Eye (tissue), 1 donor: ENCODE measurements around the gene TOP3A.

ENCODE experiments used
- DNase-seq: peaks from one replicate; pipeline ENCODE4 v3.0.0-alpha.2; 2015

The TOP3A gene

GRCh38 chr17:18253947-18254821 lies 60.6 kb downstream of the TOP3A start:
- DNase-seq = no peak

DNA sequence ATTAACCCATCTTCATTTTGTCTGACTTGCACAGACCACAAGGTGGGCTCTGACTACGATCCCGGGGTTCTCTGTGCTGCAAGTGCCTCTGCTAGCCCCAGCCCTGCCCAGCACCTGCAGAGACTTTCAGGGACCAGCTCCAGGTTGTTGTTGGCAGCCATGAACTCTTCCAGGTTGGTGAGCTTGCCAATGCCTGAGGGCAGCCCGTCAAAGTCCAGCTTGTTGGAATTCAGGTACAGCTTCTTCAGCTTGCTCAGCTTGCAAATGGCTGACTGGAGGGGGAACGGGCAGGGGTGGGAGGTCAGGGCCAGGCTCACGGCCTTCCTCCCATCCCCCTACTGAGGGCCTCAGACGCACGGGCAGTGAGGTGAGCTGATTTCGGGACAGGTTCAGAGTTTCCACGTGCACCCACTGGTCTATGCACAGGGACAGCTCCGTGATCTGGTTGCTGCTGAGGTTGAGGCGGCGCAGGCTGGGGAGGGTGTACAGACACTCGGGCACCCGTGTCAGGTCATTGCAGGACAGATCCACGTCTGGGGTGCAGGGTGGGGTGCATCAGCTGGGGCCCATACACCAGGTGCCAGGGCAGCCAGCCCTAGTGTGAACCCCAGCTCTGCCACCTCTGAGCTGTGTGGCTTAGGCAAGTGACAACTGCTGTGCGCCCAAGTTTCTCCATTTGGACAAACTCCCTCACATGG lies 61.5 kb downstream of the TOP3A start:
- DNase-seq = no peak

GRCh38 chr17:18252160-18252559 lies 62.6 kb downstream of the TOP3A start:
- no peak for DNase-seq

GRCh38 chr17:18251204-18251603 lies 63.6 kb downstream of the TOP3A start:
- no peak for DNase-seq

DNA sequence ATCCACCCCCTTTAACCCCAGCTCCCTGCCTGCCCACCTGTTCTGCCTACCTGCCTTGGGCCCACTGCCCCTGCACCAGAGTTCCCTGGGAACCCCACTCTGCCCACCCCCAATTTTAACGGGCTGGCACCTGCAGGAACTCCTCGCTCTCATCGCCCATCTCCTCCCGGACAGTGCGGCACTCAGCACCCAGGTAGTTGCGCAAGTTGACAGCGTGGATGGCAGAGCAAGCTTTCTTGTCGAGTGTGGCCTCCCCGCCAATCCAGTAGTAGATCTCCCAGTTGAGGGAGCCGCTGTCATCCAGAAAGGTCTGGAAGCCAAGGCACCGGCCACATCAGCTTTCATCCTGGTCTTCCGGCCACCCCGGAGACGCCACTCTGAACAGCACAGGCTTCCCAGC lies 64.1 kb downstream of the TOP3A start:
- DNase-seq = no peak

DNA sequence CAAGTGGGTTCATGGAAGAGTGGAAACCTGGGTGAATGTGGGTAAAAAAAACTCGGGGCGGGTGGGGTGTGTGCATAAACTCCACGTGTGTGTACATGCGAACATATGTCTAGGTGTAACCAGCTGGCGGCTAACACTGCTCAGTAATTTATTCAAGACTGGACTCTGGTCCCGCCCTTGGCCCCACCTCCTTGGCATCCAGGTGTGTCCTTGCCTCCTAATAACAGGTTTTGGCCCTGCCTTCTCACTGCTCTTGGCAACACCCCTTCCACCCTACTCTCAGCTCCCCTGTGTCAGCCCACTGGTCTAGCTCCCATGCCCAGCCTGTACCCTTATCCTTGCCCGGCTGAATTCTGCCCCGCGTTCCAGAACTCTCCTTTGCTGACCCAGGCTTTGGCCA lies 64.5 kb downstream of the TOP3A start:
- no peak for DNase-seq

DNA sequence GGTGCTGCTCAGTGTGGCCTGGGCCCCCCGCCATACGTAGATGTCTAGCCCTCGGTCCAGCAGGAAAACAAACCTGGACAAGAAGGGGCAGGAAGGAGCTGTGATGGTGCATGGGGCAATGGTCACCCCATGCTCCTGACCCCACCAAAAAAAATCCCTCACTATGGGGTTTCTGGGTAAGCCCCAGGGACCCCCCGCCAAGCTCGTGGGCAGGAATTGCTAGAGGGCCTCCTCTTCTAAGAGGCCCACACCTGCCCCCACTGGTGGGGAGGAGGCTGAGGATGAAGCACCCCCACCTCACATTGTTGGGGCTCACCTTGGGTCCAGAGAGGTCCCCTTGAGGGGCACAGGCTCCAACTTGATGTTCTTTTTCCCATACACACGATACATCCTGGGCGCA lies 66.0 kb downstream of the TOP3A start:
- no peak for DNase-seq

GRCh38 chr17:18248300-18248731 lies 66.5 kb downstream of the TOP3A start:
- peak; percentile 91 for DNase-seq

DNA sequence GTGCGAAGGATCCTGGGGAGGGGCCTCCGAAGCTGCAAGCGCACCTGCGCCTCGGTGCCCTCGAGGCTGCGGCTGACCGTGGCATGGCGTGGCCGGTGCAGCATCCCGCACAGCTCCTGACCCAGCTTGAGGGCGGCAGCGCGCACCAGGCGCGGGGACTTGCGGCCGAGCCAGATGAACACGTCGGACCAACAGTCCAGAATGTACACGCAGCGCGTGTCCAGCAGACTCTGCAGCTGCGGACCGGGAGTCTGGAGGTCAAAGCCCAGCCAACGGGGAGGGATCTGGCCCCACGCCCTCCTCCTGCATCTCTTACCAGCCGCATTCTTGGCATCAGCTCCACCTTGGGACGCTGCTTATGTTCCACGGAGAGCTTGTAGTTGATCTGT lies 67.2 kb downstream of the TOP3A start:
- DNase-seq = no peak

DNA sequence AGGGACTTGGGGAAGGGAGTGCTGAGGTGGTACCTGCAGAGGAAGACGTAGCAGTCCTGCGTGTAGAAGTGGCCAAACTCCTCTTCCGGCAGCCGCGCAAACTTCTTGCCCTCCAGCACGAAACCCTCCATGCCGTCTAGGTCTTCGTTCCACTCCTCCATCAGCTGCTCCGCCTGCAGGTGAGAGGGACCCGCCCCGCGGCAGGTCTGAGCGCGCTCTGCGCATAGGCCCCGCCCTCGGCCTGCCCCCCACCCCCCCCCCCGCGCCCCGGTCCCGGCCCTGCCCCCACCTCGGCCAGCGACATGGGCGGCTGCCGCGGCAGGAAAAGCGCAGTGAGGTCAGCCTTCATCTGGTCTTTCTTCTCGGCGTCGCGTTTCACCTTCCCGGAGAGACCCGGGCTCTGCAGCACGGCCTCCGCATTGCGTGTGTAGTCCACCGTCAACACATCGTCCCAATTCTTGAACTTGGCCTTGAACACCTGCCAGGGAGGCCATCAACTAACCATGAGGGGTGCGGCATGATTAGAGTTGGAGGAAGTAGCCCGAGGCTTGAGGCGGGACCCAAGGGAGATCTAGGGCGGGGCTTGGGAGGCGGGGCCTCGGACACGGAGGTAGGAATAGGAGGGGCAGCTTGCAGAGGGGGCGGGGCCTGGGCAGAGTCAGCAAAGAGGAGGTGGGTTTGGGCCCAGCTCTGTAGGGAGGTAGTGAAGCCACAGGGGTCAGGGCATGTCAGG lies 67.7 kb downstream of the TOP3A start:
- peak; percentile 70 for DNase-seq

- no peak for DNase-seq
These were observed 68.6 kb downstream of the TOP3A start for GRCh38 chr17:18246109-18246725.

DNA sequence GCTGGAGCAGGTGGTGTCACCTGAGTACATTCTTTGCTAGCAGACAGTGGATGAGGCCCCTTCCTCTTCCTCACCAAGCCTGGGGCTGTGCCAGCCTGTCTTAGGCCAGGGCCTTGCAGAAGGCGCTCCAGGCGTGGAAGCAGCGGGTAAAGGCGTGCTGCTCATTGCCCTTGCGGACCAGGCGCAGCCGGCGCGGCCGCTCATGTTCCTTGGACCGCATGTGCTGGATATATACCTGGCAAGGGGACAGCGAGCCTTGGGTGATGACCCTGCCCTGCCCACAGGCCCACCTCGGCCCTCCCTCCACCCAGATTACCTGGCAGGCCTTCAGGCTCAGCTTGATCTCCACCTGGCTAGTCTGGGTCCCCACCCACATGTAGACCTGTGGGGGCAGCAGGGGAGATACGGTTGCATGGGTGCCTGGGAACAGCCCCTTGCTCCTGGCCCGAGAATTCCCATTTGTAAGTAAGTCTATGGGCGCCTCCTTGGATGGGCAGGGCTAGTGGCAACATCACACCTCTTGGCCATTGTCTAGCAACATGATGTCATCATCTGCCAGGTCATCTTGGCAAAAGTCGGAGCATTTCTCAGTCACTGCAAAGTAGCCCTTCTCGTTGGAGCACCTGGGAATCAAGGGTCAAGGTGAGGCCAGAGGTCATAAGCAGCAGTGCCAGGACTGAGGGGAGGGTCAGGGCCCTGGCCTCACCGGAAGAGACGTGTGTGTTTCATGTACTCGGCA lies 69.6 kb downstream of the TOP3A start:
- no peak for DNase-seq

GRCh38 chr17:18241229-18241871 lies 73.4 kb downstream of the TOP3A start:
- DNase-seq = no peak

DNA sequence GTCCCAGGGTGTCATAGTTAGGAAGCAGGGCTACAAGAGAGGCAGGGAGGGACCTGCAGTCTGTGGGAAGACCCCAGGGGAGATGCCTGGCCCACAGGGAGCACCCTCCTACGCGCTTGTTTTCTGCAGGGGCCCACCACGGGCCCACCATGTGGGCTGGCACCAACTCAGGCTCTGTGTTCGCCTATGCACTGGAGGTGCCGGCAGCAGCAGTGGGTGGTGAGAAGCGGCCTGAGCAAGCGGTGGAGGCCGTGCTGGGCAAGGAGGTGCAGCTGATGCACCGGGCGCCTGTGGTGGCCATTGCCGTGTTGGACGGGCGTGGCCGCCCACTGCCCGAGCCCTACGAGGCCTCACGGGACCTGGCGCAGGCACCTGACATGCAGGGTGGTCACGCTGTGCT lies 74.3 kb downstream of the TOP3A start:
- no peak for DNase-seq

GRCh38 chr17:18238299-18238698 lies 76.5 kb downstream of the TOP3A start:
- no peak for DNase-seq

DNA sequence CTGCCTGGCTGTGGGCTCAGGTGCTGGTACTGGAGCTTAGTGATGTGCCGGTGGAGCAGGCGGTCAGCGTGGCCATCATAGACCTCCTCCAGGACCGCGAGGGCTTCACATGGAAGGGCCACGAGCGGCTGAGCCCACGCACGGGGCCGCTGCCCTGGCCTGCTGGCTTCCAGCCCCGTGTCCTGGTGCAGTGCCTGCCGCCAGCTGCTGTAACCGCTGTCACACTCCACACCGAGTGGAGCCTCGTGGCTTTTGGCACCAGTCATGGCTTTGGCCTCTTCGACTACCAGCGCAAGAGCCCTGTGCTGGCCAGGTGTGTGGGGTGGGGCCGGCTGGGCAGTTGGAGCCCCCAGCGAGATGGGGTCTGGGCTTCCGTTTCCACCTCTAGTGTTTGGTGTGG lies 77.3 kb downstream of the TOP3A start:
- no peak for DNase-seq

DNA sequence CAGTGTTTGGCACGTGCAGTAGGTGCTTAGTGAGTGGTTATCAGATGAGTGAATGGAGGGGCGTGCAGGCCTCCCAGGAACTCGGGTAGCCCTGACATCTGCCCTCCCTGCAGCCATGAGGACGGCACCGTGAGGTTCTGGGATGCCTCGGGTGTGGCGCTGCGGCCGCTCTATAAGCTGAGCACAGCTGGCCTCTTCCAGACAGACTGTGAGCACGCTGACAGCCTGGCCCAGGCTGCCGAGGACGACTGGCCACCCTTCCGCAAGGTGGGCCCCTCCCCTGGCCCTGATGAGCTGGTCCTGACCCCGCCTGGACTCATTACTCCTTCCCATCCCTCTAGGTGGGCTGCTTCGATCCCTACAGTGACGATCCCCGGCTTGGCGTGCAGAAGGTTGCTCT lies 78.3 kb downstream of the TOP3A start:
- no peak for DNase-seq

DNA sequence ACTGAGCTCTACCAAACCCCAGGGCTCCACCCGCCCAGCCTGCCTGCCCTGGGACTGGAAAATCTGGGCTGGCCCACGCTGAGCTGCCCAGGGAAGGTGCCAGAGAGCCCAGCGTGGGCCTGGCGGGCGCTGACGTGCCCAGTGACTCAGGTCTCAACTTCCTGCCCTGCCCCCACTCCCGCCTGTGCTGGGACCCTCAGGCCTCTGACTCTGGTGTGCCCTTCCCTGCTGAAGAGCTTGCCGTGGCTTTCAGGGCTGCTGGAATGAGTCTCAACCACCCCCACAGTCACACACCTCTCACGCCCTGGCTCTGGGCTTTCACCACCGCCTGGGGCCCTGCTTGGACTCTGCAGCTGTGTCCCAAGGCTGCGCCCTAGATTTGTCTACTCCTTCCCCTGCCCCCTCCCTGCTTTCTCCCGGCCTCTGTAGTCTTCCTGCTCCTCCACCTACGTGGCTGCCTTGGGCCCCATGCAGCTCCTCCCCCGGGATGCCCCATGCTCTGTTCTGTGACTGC lies 79.0 kb downstream of the TOP3A start:
- no peak for DNase-seq

- DNase-seq = no peak
These were observed 79.9 kb downstream of the TOP3A start for GRCh38 chr17:18234853-18235380.

DNA sequence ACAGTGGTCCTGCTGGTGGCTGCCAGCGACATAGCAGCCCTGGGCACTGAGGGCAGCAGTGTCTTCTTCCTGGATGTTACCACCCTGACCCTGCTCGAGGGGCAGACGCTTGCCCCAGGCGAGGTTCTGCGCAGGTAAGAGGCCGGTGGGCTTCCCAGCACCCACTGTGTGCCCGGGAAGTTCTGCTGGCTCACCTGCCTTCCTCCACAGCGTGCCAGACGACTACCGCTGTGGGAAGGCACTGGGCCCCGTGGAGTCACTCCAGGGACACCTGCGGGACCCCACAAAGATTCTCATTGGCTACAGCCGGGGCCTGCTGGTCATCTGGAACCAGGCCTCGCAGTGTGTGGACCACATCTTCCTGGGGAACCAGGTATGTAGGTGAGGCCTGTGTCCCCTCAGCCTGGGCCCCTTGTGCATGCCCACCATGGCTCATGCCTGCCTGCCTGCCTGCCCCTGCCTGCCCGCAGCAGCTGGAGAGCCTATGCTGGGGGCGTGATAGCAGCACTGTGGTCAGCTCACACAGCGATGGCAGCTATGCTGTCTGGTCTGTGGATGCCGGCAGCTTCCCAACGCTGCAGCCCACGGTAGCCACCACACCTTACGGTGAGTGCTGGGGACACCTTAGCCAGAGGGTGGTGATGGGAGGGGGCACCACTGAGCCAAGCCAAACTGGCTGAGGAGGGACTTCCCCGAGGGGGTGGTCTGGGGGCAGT lies 80.8 kb downstream of the TOP3A start:
- DNase-seq = no peak

DNA sequence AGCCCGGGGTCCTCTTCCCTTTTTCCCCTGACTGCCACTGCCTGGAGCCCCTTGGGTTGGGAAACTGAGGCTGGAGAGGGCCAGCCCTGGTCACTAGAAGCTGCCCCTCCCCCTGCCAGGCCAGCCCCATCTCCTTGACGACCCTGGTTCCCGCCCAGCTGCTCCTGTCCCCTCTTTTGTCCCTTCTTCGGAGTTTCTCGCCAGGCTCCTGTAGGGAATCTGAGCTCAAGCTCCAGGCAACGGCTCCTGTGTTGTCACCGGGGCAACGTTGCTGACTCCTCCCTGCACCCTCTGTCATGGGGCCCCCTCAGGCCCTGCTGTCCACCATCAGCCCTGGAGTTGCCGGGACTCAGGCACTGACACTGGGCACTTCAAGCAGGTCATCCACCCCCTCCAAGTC lies 83.6 kb downstream of the TOP3A start:
- peak; percentile 75 for DNase-seq
